Measurements from ENCODE around the gene CPAMD8.

CPAMD8 gene

DNA sequence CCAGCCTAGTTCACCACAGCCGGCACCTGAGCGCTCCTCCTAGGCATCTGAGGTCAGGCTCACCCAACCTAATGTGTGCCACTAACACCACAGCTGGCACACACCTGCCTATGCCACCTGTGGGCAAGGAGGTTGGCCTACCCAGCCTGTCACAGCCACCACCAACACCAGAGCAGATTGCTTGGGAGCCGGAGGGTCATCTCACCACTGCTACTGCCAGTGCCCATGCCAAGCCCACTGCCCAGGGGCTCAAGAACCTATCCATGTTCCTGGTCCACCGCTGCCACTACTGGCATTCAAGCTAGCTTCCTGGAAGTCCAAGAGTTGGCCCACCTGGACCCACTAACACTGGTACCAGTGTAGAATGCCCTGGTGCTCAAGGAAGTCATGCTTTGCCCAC, 95.3 kb downstream of the CPAMD8 start:
- no peaks in the 10 kb centered on the region for H3K27me3 ChIP-seq (replicated peaks; ENCODE audit: control insufficient read depth, insufficient read depth, low read length)

DNA sequence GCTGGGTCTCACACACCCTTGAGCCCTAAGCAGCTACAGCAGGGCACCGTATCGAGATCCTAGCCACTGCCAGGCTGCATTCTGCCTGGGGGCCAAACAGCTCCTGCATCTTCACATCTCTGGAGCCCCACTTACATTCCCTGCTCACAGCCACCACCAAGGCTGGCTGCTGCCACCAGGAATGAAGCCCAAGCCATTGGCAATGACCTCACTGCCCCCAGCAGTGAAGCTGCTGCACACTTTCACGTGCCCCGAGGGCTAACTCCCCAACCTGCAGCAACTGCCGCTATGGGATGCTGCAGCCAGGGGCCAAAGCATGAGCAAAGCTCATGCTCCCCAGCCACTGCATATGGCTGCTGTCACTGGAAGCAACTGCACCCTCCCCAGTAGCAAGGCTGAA, 95.9 kb downstream of the CPAMD8 start:
- TF ChIP-seq, protein P1, sequence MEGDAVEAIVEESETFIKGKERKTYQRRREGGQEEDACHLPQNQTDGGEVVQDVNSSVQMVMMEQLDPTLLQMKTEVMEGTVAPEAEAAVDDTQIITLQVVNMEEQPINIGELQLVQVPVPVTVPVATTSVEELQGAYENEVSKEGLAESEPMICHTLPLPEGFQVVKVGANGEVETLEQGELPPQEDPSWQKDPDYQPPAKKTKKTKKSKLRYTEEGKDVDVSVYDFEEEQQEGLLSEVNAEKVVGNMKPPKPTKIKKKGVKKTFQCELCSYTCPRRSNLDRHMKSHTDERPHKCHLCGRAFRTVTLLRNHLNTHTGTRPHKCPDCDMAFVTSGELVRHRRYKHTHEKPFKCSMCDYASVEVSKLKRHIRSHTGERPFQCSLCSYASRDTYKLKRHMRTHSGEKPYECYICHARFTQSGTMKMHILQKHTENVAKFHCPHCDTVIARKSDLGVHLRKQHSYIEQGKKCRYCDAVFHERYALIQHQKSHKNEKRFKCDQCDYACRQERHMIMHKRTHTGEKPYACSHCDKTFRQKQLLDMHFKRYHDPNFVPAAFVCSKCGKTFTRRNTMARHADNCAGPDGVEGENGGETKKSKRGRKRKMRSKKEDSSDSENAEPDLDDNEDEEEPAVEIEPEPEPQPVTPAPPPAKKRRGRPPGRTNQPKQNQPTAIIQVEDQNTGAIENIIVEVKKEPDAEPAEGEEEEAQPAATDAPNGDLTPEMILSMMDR (IDR thresholded peaks at IDR 0.05; ENCODE audit: insufficient read depth, low read length, poor library complexity, severe bottlenecking), result no peak
- no peak for DNase-seq (ENCODE audit: extremely low read depth, insufficient read length)
- Histone ChIP-seq H3K27me3 (replicated peaks; ENCODE audit: control insufficient read depth, insufficient read depth, low read length) (no peaks in the 10 kb centered on the region), H3K36me3 (ENCODE audit: control insufficient read depth, insufficient read depth, low read length) (no peaks in the 10 kb centered on the region), H3K4me3 (replicated peaks; ENCODE audit: low read depth, low read length) (no peak overlapping the region)

More for the DNA sequence above, 95.3 kb downstream of the CPAMD8 start:
- TF ChIP-seq, protein P1 (IDR thresholded peaks at IDR 0.05; ENCODE audit: insufficient read depth, low read length, poor library complexity, severe bottlenecking), result no peak
- no peak for DNase-seq (ENCODE audit: extremely low read depth, insufficient read length)
- H3K36me3 ChIP-seq (ENCODE audit: control insufficient read depth, insufficient read depth, low read length), result no peaks in the 10 kb centered on the region
- H3K4me3 ChIP-seq (replicated peaks; ENCODE audit: low read depth, low read length), result no peak overlapping the region

DNA sequence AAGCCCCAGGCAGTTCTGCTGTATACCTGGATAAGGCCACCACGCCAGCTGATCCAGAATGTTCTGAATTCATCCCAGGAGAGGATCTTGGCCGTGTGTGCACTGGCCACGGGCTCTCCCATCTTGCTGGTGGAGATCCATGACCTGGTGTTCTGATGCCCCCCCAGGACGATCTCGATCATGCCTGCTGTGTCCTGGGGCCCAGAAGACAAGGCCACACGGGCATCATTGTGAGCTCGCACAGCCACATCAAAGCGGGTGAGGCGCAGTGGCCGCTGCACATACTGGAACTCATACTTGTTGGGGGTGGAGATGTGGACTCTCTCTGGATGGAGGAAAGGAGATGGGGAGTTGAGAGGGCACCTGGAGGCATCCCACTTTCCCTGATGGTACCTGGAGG, 97.7 kb downstream of the CPAMD8 start:
- Histone ChIP-seq H3K36me3 (ENCODE audit: control insufficient read depth, insufficient read depth, low read length) (no peaks in the 10 kb centered on the region), H3K27me3 (replicated peaks; ENCODE audit: control insufficient read depth, insufficient read depth, low read length) (no peaks in the 10 kb centered on the region), H3K4me3 (replicated peaks; ENCODE audit: low read depth, low read length) (no peak overlapping the region)
- TF ChIP-seq, protein P1 (IDR thresholded peaks at IDR 0.05; ENCODE audit: insufficient read depth, low read length, poor library complexity, severe bottlenecking), result no peak
- DNase-seq (ENCODE audit: extremely low read depth, insufficient read length), result no peak

DNA sequence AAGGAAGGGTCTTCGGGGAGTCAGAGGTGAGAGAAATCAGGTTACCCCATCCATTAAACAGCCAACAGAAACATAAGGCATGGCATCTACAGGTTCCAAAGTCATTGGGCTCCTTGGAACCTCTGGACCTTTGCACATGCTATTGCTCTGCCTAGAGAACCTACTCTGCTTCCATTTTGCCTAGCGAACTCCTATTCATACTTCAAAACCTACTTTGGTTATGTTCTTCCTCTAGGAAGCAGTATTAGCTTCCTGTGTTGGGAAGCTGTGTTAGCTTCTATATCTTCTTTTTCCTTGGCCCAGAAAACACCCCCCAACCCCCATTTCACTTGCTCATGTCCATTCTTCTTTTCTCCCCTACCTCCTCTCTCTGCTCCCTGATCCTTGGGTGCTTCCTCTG, 98.3 kb downstream of the CPAMD8 start:
- H3K27me3 ChIP-seq (replicated peaks; ENCODE audit: control insufficient read depth, insufficient read depth, low read length), result no peaks in the 10 kb centered on the region
- TF ChIP-seq, protein P1 (IDR thresholded peaks at IDR 0.05; ENCODE audit: insufficient read depth, low read length, poor library complexity, severe bottlenecking), result no peak
- H3K4me3 ChIP-seq (replicated peaks; ENCODE audit: low read depth, low read length), result no peak overlapping the region
- no peak for DNase-seq (ENCODE audit: extremely low read depth, insufficient read length)
- no peaks in the 10 kb centered on the region for H3K36me3 ChIP-seq (ENCODE audit: control insufficient read depth, insufficient read depth, low read length)

DNA sequence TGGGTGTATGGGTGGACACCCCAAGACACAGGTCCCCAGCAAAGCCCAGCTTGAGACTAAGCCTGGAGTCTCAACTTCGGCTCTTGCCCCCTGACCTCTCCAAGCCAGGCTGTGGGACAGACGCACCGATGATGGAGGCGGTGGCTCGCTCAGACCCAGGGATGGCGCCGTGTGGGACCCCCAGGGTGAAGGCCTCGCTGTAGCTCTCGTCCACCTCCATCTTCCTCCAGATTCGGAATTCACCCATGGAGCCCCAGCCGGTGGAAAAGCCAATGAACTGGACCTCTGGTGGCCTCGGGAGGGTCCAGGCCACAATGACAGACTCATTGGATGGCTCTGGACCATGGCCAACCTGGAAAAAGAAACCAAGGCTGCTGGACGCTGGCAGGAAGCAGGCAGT, 98.7 kb downstream of the CPAMD8 start:
- TF ChIP-seq, protein P1 (IDR thresholded peaks at IDR 0.05; ENCODE audit: insufficient read depth, low read length, poor library complexity, severe bottlenecking), result no peak
- H3K36me3 ChIP-seq (ENCODE audit: control insufficient read depth, insufficient read depth, low read length), result no peaks in the 10 kb centered on the region
- H3K4me3 ChIP-seq (replicated peaks; ENCODE audit: low read depth, low read length), result no peak overlapping the region
- H3K27me3 ChIP-seq (replicated peaks; ENCODE audit: control insufficient read depth, insufficient read depth, low read length), result no peaks in the 10 kb centered on the region
- no peak for DNase-seq (ENCODE audit: extremely low read depth, insufficient read length)

DNA sequence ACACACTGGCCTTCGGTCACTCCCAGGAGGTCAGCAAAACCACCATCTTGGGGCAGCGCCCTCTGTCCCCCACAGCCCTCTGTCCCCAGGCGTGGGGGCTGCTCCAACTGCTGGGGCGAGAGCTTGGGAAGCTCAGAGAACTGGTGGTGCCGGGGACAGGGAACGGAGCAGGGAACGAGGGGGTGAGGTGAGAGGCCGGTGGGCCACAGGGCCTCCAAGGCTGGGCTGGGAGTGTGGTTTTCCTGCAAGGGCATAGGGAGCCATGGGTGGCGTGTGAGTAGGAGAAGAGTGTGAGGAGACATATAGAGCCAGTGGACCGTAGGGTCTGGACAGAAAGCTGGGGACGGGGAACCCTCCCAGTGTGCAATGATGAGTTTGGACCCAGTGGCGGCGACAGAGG, 103.7 kb downstream of the CPAMD8 start:
- TF ChIP-seq, protein P1 (IDR thresholded peaks at IDR 0.05; ENCODE audit: insufficient read depth, low read length, poor library complexity, severe bottlenecking), result no peak
- H3K27me3 ChIP-seq (replicated peaks; ENCODE audit: control insufficient read depth, insufficient read depth, low read length), result no peaks in the 10 kb centered on the region
- H3K4me3 ChIP-seq (replicated peaks; ENCODE audit: low read depth, low read length), result no peak overlapping the region
- DNase-seq (ENCODE audit: extremely low read depth, insufficient read length), result no peak
- H3K36me3 ChIP-seq (ENCODE audit: control insufficient read depth, insufficient read depth, low read length), result no peaks in the 10 kb centered on the region

Data from GM06990 (cell line).